ENCODE measurements around the gene GEMIN7.
"Not testable (repeated sequence)": the region's sequence is repeated elsewhere in the genome, so short reads cannot be mapped to it uniquely, and the experiment has no call there.

Gene GEMIN7

DNA sequence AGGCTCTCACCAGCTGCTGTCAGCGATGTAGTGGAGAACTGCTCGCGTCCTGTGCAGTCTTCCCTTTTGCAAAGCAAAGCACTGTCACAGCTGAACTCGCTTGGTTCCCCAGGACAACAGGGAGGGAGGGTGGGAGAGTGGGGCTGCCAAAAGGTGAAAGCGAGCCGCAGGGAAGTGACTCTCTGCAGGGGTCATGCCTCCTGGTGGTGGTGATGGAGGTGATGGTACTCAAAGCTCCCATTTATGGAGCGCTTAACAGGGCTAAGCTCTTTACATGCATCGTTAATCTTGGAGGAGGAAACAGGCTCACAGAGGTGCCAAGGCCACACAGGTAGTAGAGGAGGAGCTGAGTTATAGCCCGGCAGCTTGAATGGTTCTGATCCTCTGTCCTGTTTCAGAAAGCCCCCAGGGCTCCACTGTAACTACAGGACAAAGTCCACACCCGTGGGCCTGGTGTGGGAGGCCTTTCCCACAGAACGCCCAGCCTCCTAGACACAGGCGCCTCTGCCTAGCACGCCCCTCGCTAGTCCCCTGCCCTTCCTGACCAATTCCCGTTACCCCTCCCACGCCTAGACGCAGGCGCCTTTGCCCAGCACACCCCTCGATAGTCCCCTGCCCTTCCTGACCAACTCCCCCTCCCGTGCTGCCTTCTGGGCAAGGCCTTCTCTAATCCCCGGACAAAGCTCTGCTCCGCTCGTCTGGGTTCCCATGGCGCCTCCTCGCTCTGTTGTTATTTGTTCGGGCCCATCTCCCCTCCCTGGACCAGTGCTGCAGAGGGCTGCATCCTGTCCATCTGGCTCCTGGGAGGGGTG lies 24.7 kb downstream of the GEMIN7 start:
- no peak for DNase-seq (ENCODE audit: low spot score)
- in situ Hi-C loops (cut with MboI; ENCODE audit: low sequenced_read_pairs, unreplicated experiment): no loop called here

DNA sequence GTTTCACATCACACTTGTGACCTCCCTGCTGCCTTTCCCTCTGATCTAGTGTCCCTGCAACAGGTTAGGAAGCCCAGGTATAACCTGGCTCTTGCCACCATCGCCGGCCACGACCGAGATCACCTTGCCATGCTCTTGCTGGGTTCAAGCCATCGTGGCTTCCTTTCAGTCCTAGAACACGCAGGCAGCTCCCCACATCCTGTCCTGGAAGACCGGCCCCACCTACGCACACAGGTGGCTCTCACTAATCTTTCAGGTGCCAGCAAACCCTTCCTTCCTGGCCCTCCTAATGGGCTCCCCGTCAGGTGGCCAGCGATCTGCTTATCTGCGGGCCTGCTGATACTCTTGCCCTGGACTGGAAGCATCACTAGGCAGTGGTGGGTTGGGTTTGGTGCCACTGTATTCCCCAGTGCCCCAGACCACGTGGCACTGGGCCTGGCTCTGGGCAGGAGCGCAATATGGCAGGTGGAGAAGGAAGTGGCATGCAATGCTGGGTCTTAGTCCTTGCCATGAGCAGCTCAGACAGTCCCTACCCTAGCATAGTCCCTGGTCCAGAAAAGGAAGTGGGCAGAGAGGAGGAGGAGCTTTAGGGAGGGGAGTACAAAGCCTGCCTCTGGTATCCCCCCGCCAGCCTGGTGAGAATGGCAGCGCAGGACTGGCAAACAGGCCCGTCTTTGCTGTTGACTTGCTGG lies 25.7 kb downstream of the GEMIN7 start:
- in situ Hi-C loops (cut with MboI; ENCODE audit: low sequenced_read_pairs, unreplicated experiment): no loop called here
- TF ChIP-seq, protein P1, sequence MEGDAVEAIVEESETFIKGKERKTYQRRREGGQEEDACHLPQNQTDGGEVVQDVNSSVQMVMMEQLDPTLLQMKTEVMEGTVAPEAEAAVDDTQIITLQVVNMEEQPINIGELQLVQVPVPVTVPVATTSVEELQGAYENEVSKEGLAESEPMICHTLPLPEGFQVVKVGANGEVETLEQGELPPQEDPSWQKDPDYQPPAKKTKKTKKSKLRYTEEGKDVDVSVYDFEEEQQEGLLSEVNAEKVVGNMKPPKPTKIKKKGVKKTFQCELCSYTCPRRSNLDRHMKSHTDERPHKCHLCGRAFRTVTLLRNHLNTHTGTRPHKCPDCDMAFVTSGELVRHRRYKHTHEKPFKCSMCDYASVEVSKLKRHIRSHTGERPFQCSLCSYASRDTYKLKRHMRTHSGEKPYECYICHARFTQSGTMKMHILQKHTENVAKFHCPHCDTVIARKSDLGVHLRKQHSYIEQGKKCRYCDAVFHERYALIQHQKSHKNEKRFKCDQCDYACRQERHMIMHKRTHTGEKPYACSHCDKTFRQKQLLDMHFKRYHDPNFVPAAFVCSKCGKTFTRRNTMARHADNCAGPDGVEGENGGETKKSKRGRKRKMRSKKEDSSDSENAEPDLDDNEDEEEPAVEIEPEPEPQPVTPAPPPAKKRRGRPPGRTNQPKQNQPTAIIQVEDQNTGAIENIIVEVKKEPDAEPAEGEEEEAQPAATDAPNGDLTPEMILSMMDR (IDR thresholded peaks at IDR 0.05; ENCODE audit: borderline replicate concordance, control extremely low read depth, extremely low read depth, insufficient read depth, missing control alignments): no peak
- DNase-seq (ENCODE audit: low spot score): no peak

More for the DNA sequence above, 24.7 kb downstream of the GEMIN7 start:
- TF ChIP-seq, protein P1 (IDR thresholded peaks at IDR 0.05; ENCODE audit: borderline replicate concordance, control extremely low read depth, extremely low read depth, insufficient read depth, missing control alignments): no peak

DNA sequence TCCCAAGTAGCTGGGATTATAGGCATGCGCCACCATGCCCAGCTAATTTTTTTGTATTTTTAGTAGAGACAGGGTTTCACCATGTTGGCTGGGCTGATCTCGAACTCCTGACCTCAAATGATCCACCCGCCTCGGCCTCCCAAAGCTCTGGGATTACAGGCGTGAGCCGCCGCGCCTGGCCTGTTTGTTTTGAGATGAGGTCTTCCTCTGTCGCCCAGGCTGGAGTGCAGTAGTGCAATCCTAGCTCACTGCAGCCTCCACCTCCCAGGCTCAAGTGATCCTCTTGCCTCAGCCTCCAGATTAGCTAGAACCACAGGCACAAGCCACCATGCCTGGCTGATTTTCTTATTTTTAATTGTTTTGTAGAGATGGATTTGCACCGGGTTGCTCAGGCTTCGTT lies 27.3 kb downstream of the GEMIN7 start:
- in situ Hi-C loops (cut with MboI; ENCODE audit: low sequenced_read_pairs, unreplicated experiment); DNase-seq (ENCODE audit: low spot score): not testable (repeated sequence)

DNA sequence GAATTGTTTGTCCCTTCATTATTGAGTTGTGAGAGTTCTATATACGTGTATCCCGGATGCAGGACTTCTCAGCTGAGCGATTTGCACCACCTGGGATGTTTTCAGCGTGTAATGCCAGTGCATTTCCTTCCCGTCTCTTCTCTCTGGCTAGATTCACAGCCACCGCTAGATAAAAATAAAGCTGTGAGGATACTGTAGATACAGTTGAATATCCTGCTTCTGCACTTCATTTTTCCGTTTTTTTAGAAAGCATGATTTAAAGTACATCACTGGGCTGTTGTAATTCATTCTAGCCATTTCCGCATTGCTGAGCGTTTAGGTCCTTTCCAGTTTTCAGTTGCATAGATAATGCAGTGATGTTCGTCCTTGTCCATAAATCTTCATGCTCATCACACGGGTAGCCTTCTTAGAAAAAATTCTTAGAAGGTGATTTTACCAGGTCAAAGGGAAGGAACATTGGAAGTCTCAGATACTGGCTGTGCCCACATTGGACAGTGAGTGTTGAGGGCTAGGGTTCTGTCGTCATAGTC lies 28.6 kb downstream of the GEMIN7 start:
- TF ChIP-seq, protein P1 (IDR thresholded peaks at IDR 0.05; ENCODE audit: borderline replicate concordance, control extremely low read depth, extremely low read depth, insufficient read depth, missing control alignments): no peak
- in situ Hi-C loops (cut with MboI; ENCODE audit: low sequenced_read_pairs, unreplicated experiment): no loop called here
- no peak for DNase-seq (ENCODE audit: low spot score)

DNA sequence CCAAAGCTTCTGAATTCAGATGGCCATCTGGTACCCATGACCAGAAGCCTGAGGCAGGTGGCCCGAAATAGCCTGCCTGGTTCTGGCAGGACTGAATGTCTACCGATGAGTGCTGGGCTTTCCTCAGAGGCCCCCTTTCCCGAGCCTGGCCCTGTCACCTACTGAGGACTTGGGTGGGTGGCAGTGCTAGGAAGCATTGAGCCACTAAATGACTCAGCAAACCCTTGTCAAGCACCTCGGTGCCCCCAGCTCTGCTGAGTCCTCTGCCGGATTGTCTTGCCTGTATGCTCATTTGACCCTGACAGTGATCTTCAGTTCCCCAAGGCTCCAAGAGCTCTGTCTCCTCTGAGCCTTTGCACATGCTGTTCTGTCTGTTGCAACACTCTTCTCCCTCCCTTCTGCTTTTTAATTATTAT lies 31.8 kb downstream of the GEMIN7 start:
- in situ Hi-C loops (cut with MboI; ENCODE audit: low sequenced_read_pairs, unreplicated experiment): no loop called here
- TF ChIP-seq, protein P1 (IDR thresholded peaks at IDR 0.05; ENCODE audit: borderline replicate concordance, control extremely low read depth, extremely low read depth, insufficient read depth, missing control alignments): no peak
- no peak for DNase-seq (ENCODE audit: low spot score)

DNA sequence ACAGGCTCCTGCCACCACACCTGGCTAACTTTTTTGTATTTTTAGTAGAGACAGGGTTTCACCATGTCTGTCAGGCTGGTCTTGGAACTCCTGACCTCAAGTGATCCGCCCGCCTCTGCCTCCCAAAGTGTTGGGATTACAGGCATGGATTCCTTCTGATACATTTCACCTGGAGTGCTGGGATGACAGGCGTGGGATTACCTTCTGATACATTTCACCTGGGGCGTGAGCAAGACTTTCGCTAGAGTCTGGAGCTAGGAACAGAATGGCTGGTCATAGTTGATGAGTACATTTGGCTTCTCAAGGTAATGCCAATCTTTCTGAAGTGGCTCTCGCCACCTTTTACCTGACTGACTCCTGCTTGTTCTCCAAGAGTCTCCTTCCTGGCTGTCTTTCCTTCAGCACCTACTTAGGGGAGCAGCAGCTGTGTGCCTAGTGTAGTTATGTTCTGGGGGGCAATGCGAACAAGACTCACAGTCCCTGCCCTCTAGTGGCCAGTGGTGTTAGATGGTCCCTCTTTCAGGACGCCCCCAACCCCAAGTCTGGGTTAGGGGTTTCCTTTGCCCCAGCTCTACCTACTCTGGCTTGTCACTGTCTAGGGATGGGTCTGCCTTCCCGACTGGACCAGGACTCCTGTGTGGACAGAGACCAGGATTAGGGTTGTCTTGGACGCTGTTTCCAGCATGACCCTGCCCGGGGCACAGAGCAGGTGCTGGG lies 33.2 kb downstream of the GEMIN7 start:
- TF ChIP-seq, protein P1 (IDR thresholded peaks at IDR 0.05; ENCODE audit: borderline replicate concordance, control extremely low read depth, extremely low read depth, insufficient read depth, missing control alignments): no peak
- DNase-seq (ENCODE audit: low spot score): no peak
- in situ Hi-C loops (cut with MboI; ENCODE audit: low sequenced_read_pairs, unreplicated experiment): no loop called here

Data from GM13976 (cell line).